Fibroblast of lung (primary cell): ENCODE data around the gene PLCH2.

ENCODE experiments used
- EZH2 ChIP-seq: IDR thresholded peaks from 2 replicates; pipeline ENCODE4 v1.5.1; 2012; ENCODE audit warnings: low read length, control low read depth, mild to moderate bottlenecking; ENCODE audit errors: missing control alignments
- TF ChIP-seq, protein P1 (sequence below), 2 donors: IDR thresholded peaks in 1 of 2; conservative IDR thresholded peaks in 1 of 2; 1 replicate in 1 of 2; 2 replicates in 1 of 2; pipeline ENCODE4 v1.5.1; 2011 to 2012; ENCODE audit warnings: low read length in 2 of 2, control low read depth in 1 of 2, inconsistent platforms in 1 of 2, low read depth in 1 of 2, mild to moderate bottlenecking in 1 of 2

DNA sequence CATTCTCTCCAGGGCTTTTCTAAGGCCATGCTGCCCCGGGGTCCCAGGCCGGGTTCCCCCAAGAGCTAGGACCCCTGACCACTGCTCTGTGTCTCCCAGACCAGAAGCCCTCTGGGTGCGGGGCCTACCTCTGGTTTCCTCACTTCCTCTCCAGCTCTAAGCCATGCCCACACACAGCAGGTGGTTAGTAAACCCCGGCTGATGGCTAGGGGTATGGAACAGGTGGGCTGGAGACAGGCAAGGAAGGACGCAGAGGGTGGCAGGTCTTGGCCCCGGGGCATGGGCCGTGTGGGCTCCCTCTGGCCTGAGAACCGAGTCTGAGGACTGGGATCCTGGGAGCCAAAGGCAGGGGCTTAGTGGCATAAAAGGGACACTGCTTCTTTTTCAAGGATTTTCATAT is 15.9 kb upstream of the PLCH2 start:
- no peak for TF ChIP-seq EZH2
- TF ChIP-seq, protein P1, sequence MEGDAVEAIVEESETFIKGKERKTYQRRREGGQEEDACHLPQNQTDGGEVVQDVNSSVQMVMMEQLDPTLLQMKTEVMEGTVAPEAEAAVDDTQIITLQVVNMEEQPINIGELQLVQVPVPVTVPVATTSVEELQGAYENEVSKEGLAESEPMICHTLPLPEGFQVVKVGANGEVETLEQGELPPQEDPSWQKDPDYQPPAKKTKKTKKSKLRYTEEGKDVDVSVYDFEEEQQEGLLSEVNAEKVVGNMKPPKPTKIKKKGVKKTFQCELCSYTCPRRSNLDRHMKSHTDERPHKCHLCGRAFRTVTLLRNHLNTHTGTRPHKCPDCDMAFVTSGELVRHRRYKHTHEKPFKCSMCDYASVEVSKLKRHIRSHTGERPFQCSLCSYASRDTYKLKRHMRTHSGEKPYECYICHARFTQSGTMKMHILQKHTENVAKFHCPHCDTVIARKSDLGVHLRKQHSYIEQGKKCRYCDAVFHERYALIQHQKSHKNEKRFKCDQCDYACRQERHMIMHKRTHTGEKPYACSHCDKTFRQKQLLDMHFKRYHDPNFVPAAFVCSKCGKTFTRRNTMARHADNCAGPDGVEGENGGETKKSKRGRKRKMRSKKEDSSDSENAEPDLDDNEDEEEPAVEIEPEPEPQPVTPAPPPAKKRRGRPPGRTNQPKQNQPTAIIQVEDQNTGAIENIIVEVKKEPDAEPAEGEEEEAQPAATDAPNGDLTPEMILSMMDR (conservative IDR thresholded peaks at IDR 0.05 in 1 of 2, IDR thresholded peaks at IDR 0.05 in 1 of 2; ENCODE audit: low read depth in 1 of 2, low read length in 2 of 2) = no peak
